Vagina (tissue), 2 donors: Measurements from ENCODE around the gene CAPRIN2.

Experiments used
- POLR2A ChIP-seq, 2 donors: fragments of 450-650 bp; IDR thresholded peaks; one replicate each; pipeline ENCODE4 v1.6.1; 2017; ENCODE audit warnings: antibody characterized with exemption in 2 of 2, mild to moderate bottlenecking in 2 of 2, moderate library complexity in 2 of 2
- POLR2AphosphoS5 ChIP-seq, 2 donors: sonication (generic); formaldehyde crosslinking; IDR thresholded peaks; one replicate each; pipeline ENCODE4 v1.9.0; 2017; ENCODE audit warnings: antibody characterized with exemption in 2 of 2, mild to moderate bottlenecking in 2 of 2, low read depth in 1 of 2; ENCODE audit not compliant: insufficient read depth in 1 of 2
- TF ChIP-seq, protein P1 (sequence below), 3 experiments: fragments of 450-650 bp in 2 of 3; fragments of 200-600 bp in 1 of 3; sonication (generic) in 1 of 3; IDR thresholded peaks; one replicate each; pipeline ENCODE4 v1.5.1; 2017 to 2019; ENCODE audit warnings: antibody characterized with exemption in 3 of 3, mild to moderate bottlenecking in 2 of 3, moderate library complexity in 2 of 3

- TF ChIP-seq, protein P1, sequence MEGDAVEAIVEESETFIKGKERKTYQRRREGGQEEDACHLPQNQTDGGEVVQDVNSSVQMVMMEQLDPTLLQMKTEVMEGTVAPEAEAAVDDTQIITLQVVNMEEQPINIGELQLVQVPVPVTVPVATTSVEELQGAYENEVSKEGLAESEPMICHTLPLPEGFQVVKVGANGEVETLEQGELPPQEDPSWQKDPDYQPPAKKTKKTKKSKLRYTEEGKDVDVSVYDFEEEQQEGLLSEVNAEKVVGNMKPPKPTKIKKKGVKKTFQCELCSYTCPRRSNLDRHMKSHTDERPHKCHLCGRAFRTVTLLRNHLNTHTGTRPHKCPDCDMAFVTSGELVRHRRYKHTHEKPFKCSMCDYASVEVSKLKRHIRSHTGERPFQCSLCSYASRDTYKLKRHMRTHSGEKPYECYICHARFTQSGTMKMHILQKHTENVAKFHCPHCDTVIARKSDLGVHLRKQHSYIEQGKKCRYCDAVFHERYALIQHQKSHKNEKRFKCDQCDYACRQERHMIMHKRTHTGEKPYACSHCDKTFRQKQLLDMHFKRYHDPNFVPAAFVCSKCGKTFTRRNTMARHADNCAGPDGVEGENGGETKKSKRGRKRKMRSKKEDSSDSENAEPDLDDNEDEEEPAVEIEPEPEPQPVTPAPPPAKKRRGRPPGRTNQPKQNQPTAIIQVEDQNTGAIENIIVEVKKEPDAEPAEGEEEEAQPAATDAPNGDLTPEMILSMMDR (IDR thresholded peaks at IDR 0.05), result no peak
- TF ChIP-seq POLR2AphosphoS5 (IDR thresholded peaks at IDR 0.05; ENCODE audit: insufficient read depth in 1 of 2, low read depth in 1 of 2) (no peak), POLR2A (IDR thresholded peaks at IDR 0.05) (no peak)
Observed at GRCh38 chr12:30725739-30726138, 29.0 kb downstream of the CAPRIN2 start.
